Smooth muscle cell (in vitro differentiated cells): ENCODE results near the gene DOCK1. TPM values are rescaled to one million over a fixed set of nuclear protein-coding genes. Genes with fewer than 3 reads are reported as not detected.

Experiments used
- DNase-seq: peaks from one replicate; lab custom pipeline; 2025; ENCODE audit not compliant: unreplicated experiment; lab: John Stamatoyannopoulos, UW
- H2AFZ ChIP-seq: fragments of 200-600 bp; sonication (generic); 2 replicates; pipeline ENCODE4 v1.6.0; 2016; ENCODE audit warnings: antibody characterized with exemption, low read depth, mild to moderate bottlenecking
- H3F3A ChIP-seq: fragments of 200-600 bp; sonication (generic); 2 replicates; pipeline ENCODE4 v1.6.0; 2017; ENCODE audit warnings: antibody characterized with exemption, low read depth
- H3K27ac ChIP-seq: fragments of 200-600 bp; sonication (generic); 2 replicates; pipeline ENCODE4 v1.5.1; 2016; ENCODE audit warnings: low read depth, mild to moderate bottlenecking
- H3K27me3 ChIP-seq: fragments of 200-600 bp; sonication (generic); 2 replicates; pipeline ENCODE4 v1.6.1; 2016; ENCODE audit warnings: low read depth, mild to moderate bottlenecking
- H3K36me3 ChIP-seq: fragments of 200-600 bp; sonication (generic); 2 replicates; pipeline ENCODE4 v1.5.1; 2016; ENCODE audit warnings: low read depth
- H3K4me1 ChIP-seq: fragments of 200-600 bp; sonication (generic); 2 replicates; pipeline ENCODE4 v1.5.1; 2016; ENCODE audit warnings: low read depth
- H3K4me2 ChIP-seq: fragments of 200-600 bp; sonication (generic); 2 replicates; pipeline ENCODE4 v1.6.0; 2016; ENCODE audit warnings: mild to moderate bottlenecking
- H3K4me3 ChIP-seq: fragments of 200-600 bp; sonication (generic); 2 replicates; pipeline ENCODE4 v1.5.1; 2016; ENCODE audit warnings: mild to moderate bottlenecking
- H3K79me2 ChIP-seq: fragments of 200-600 bp; sonication (generic); 2 replicates; pipeline ENCODE4 v1.6.0; 2016; ENCODE audit warnings: low read depth, mild to moderate bottlenecking
- H3K9ac ChIP-seq: fragments of 200-600 bp; sonication (generic); 2 replicates; pipeline ENCODE4 v1.6.0; 2016; ENCODE audit warnings: low read depth
- H3K9me3 ChIP-seq: fragments of 200-600 bp; sonication (generic); replicated peaks from 2 replicates; pipeline ENCODE4 v1.5.1; 2016; ENCODE audit warnings: low read depth
- H4K20me1 ChIP-seq: fragments of 200-600 bp; sonication (generic); 2 replicates; pipeline ENCODE4 v1.6.0; 2016; ENCODE audit warnings: low read depth
- WGBS: methylation state at CpG from one replicate; pipeline ENCODE4 v1.1.7; 2016; ENCODE audit warnings: low lambda C conversion rate; 5-methylcytosine and 5-hydroxymethylcytosine counted together
- polyA plus RNA-seq: library from polyadenylated mRNA; unstranded; fragments of >200 nt; fragmentation: Nextera tagmentation; extraction: Ambion mirVana; gene quantifications from 2 replicates; pipeline ENCODE4 v1.2.1, GENCODE V29; 2016
- total RNA-seq: library from RNA; depleted of rRNA; stranded (reverse); fragments of >200 nt; gene quantifications from 2 replicates; pipeline ENCODE4 v1.2.3, GENCODE V29; 2014
- TF ChIP-seq, protein P1 (sequence below): fragments of 200-600 bp; sonication (generic); IDR thresholded peaks from 2 replicates; pipeline ENCODE4 v1.5.1; 2017; ENCODE audit warnings: borderline replicate concordance, mild to moderate bottlenecking, antibody characterized with exemption; ENCODE audit not compliant: insufficient read depth, poor library complexity, severe bottlenecking

The DOCK1 gene
- total and polyA plus RNA-seq, 2 experiments from 2014 or later, result 18.4 to 37.1 TPM

GRCh38 chr10:126953886-126954285, 48.7 kb downstream of the DOCK1 start:
- Histone ChIP-seq H3K4me3 (no peak overlapping the region), H3K9ac (no peak overlapping the region), H3K27ac (no peak overlapping the region), H3K9me3 (no peaks in the 10 kb centered on the region), H4K20me1 (peaks cover 91% of the 10 kb centered on the region), H3F3A (peaks cover 7% of the 10 kb centered on the region), H3K36me3 (no peaks in the 10 kb centered on the region), H2AFZ (no peak overlapping the region), H3K79me2 (peaks cover 87% of the 10 kb centered on the region), H3K4me2 (no peak overlapping the region), H3K4me1 (no peaks in the 10 kb centered on the region), H3K27me3 (no peaks in the 10 kb centered on the region)
- TF ChIP-seq, protein P1, sequence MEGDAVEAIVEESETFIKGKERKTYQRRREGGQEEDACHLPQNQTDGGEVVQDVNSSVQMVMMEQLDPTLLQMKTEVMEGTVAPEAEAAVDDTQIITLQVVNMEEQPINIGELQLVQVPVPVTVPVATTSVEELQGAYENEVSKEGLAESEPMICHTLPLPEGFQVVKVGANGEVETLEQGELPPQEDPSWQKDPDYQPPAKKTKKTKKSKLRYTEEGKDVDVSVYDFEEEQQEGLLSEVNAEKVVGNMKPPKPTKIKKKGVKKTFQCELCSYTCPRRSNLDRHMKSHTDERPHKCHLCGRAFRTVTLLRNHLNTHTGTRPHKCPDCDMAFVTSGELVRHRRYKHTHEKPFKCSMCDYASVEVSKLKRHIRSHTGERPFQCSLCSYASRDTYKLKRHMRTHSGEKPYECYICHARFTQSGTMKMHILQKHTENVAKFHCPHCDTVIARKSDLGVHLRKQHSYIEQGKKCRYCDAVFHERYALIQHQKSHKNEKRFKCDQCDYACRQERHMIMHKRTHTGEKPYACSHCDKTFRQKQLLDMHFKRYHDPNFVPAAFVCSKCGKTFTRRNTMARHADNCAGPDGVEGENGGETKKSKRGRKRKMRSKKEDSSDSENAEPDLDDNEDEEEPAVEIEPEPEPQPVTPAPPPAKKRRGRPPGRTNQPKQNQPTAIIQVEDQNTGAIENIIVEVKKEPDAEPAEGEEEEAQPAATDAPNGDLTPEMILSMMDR, result no peak
- no peak for DNase-seq
- WGBS, result 97% methylated on average over 5 of the region's 5 CpGs

DNA sequence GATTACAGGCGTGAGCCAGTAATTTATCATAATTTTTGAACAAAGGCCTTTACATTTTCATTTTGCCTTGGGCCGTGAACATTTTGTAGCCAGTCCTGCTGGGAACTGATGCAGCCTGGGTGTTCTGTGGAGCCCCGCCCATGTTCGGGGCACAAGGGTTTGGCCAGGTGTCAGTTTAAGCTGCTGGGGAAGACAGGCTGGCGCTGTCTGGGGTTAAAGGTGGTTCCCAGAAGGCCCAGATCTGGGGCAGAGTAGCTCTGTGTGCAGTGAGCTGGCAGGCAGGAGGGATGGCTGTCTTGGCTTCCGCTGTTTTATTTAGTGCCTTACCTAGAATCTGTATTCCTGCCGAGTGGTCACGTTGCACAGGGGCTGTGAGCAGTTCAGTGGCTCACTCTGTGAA, 50.2 kb downstream of the DOCK1 start:
- no peak for DNase-seq
- Histone ChIP-seq H3K4me2 (no peak overlapping the region), H3K36me3 (no peaks in the 10 kb centered on the region), H3K79me2 (peaks cover 87% of the 10 kb centered on the region), H3K9me3 (no peaks in the 10 kb centered on the region), H2AFZ (no peak overlapping the region), H4K20me1 (peaks cover 91% of the 10 kb centered on the region), H3K4me3 (no peak overlapping the region), H3K9ac (no peak overlapping the region), H3K4me1 (no peaks in the 10 kb centered on the region), H3F3A (peaks cover 7% of the 10 kb centered on the region), H3K27ac (no peak overlapping the region), H3K27me3 (no peaks in the 10 kb centered on the region)
- WGBS, result 92% methylated on average over 8 of the region's 8 CpGs
- TF ChIP-seq, protein P1, result no peak

DNA sequence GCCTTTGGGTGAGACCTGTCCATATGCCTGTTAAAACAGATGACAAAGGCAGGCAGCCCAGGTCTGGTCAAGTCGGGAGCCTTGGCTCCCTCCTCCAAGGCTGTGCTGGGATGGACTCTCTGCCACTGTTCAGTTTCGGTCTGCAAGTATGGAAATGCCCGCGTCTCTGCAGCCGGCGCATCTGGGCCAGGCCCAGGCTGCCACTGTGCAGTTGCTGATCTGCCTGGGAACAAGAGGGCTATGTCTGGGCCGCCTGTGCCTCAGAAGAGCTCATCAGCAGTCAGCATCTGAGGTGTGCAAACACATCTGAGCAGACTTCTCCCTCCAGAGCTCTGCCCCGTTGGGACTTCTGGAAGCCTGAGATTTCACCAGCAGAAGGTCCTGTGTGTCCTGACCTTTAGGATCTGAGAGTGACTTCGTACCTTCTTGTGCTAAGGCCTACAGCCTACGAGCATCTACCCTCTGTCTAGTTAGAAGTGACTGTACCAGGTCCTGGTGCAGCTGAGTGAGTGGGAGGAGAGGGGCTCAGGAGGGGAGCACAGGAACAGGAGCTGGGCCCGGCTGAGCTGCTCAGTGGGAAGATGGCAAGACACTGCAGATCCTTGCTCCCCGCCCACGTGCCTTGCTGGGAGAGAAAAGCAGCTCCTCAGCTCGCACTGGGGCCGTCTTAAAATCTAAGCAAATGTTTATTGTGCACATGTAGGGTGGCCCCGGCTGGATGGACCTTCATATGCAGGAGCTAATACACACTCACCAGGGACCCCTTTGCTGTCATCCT, 50.9 kb downstream of the DOCK1 start:
- no peak overlapping the region for H3K4me2 ChIP-seq
- no peak overlapping the region for H2AFZ ChIP-seq
- H3K9ac ChIP-seq, result no peak overlapping the region
- TF ChIP-seq, protein P1, result no peak
- H3K4me1 ChIP-seq, result no peaks in the 10 kb centered on the region
- peaks cover 80% of the 10 kb centered on the region for H3K79me2 ChIP-seq
- no peak for DNase-seq
- peaks cover 95% of the 10 kb centered on the region for H4K20me1 ChIP-seq
- peaks cover 7% of the 10 kb centered on the region for H3F3A ChIP-seq
- no peak overlapping the region for H3K27ac ChIP-seq
- no peaks in the 10 kb centered on the region for H3K36me3 ChIP-seq
- no peaks in the 10 kb centered on the region for H3K27me3 ChIP-seq
- no peaks in the 10 kb centered on the region for H3K9me3 ChIP-seq
- 71% methylated on average over 16 of the region's 16 CpGs for WGBS
- H3K4me3 ChIP-seq, result no peak overlapping the region

DNA sequence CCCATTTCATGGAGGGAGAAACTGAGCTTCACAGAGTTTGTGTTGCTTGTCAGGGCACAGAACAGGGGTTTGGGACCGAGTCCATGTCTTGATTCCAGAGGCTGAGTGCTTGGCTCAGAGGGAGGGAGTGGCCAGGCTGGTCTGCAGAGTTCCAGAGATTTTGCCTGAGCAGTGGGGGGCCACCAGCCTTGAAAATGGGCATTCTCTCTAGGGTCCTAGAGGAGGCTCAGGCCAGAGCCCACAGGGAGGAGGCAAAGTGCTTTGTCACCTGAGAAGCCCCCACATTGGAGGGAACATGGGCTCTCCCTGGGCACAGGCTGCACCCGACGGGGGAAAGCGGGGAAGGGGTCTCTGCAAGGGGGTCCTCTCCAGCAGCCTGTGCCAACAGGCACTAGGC, 51.5 kb downstream of the DOCK1 start:
- H3K9me3 ChIP-seq, result no peaks in the 10 kb centered on the region
- H3F3A ChIP-seq, result peaks cover 7% of the 10 kb centered on the region
- no peak overlapping the region for H2AFZ ChIP-seq
- DNase-seq, result no peak
- H3K9ac ChIP-seq, result no peak overlapping the region
- H3K27me3 ChIP-seq, result no peaks in the 10 kb centered on the region
- H3K79me2 ChIP-seq, result peaks cover 74% of the 10 kb centered on the region
- H3K4me3 ChIP-seq, result no peak overlapping the region
- H3K27ac ChIP-seq, result no peak overlapping the region
- H3K4me2 ChIP-seq, result no peak overlapping the region
- TF ChIP-seq, protein P1, result no peak
- H4K20me1 ChIP-seq, result peaks cover 97% of the 10 kb centered on the region
- no peaks in the 10 kb centered on the region for H3K36me3 ChIP-seq
- WGBS, result 98% methylated on average over 4 of the region's 4 CpGs
- no peaks in the 10 kb centered on the region for H3K4me1 ChIP-seq
